Measurements from ENCODE around the gene KLB. TPM values are rescaled to one million over a fixed set of nuclear protein-coding genes. Genes with fewer than 3 reads are reported as not detected.

The KLB gene
- total RNA-seq, 4 donors from 2014 or later: 0.34 to 0.48 (median 0.38) TPM; not detected in 1

GRCh38 chr4:39497909-39498726 lies 91.4 kb downstream of the KLB start:
- Histone ChIP-seq H3K4me3 (no peak overlapping the region), H3K27me3 (no peaks in the 10 kb centered on the region), H3K36me3 (peaks cover 0 to 53% (median 5%) of the 10 kb centered on the region in 3 donors), H3K4me1 (peaks cover 0 to 35% (median 12%) of the 10 kb centered on the region in 3 donors), H3K9me3 (no peaks in the 10 kb centered on the region), H3K27ac (no peak overlapping the region)
- 80 to 92% methylated on average over 1 of the region's 1 CpG for WGBS, 2 donors
- no peak for TF ChIP-seq CTCF (IDR thresholded peaks at IDR 0.05)
- no peak for TF ChIP-seq POLR2A (IDR thresholded peaks at IDR 0.05)
- intact Hi-C loops (cut with DNase I): no loop called here
- no peak for DNase-seq

GRCh38 chr4:39498727-39499020 lies 91.9 kb downstream of the KLB start:
- no peaks in the 10 kb centered on the region for H3K27me3 ChIP-seq
- H3K27ac ChIP-seq: no peak overlapping the region
- no peak for DNase-seq
- no peaks in the 10 kb centered on the region for H3K9me3 ChIP-seq
- H3K4me1 ChIP-seq: peaks cover 0 to 35% (median 12%) of the 10 kb centered on the region in 3 donors
- H3K36me3 ChIP-seq: peaks cover 3 to 58% (median 8%) of the 10 kb centered on the region in 3 donors
- no peak overlapping the region for H3K4me3 ChIP-seq
- TF ChIP-seq POLR2A (IDR thresholded peaks at IDR 0.05): no peak
- intact Hi-C loops (cut with DNase I): no loop called here

Small RNAs within 50 kb of the gene (small RNA-seq; reads per million reads assigned to genes)
- gene MIR5591 (0 reads per million in 4 donors), gene RF00019 (0 reads per million in 4 donors), gene RNU6-887P (0 reads per million in 4 donors)

Other genes with a start within 250 kb of the KLB start
- 10 to 100 TPM in 3 of 4 donors, 1 to 10 TPM in 1; 9.1 to 34.7 (median 10.4) TPM for gene WDR19, start 224.4 kb upstream of the KLB start, total RNA-seq
- 10 to 100 TPM; 19.8 to 34.2 (median 25.4) TPM for gene RFC1, start 40.6 kb upstream of the KLB start, total RNA-seq
- gene RPL9, start 52.0 kb downstream of the KLB start, total RNA-seq: 1,000 to 10,000 TPM; 2,242 to 7,905 (median 4,182) TPM
- gene LIAS, start 52.1 kb downstream of the KLB start, total RNA-seq: 10 to 100 TPM in 3 of 4 donors, 1 to 10 TPM in 1; 9.1 to 17.8 (median 13.1) TPM
- 100 to 1,000 TPM in 2 of 4 donors, 10 to 100 TPM in 2; 55.2 to 188 (median 98.0) TPM for gene UGDH, start 120.5 kb downstream of the KLB start, total RNA-seq
- gene SMIM14, start 231.9 kb downstream of the KLB start, total RNA-seq: 10 to 100 TPM; 13.2 to 47.2 (median 25.8) TPM